Breast epithelium (tissue), 4 donors: ENCODE data around the gene KCNQ5. TPM values are rescaled to one million over a fixed set of nuclear protein-coding genes. Genes with fewer than 3 reads are reported as not detected.

ENCODE experiments used
- DNase-seq, 2 donors: peaks; one replicate each; pipeline ENCODE4 v3.0.0-alpha.2; 2019; ENCODE audit warnings: low spot score in 2 of 2
- H3K27ac ChIP-seq, 2 donors: fragments of 200-600 bp; sonication (generic) in 1 of 2; one replicate each; pipeline ENCODE4 v1.5.1; 2016 to 2019; ENCODE audit warnings: mild to moderate bottlenecking in 1 of 2
- H3K27me3 ChIP-seq, 2 donors: fragments of 200-600 bp; sonication (generic) in 1 of 2; one replicate each; pipeline versions ENCODE4 v1.5.1 to v1.6.0; 2017 to 2019; ENCODE audit warnings: control low read depth in 1 of 2, mild to moderate bottlenecking in 1 of 2
- H3K36me3 ChIP-seq: fragments of 200-600 bp; one replicate; pipeline ENCODE4 v1.5.1; 2019
- H3K4me1 ChIP-seq, 2 donors: fragments of 200-600 bp; sonication (generic); one replicate each; pipeline ENCODE4 v1.5.1; 2016 to 2019; ENCODE audit warnings: control low read depth in 1 of 2
- H3K4me3 ChIP-seq, 3 donors: fragments of 200-600 bp; sonication (generic); 1 replicate in 2 of 3; 2 replicates in 1 of 3; pipeline ENCODE4 v1.5.1; 2016 to 2019; ENCODE audit warnings: mild to moderate bottlenecking in 3 of 3, moderate library complexity in 2 of 3
- H3K9me3 ChIP-seq, 2 donors: fragments of 200-600 bp; sonication (generic) in 1 of 2; one replicate each; pipeline ENCODE4 v1.5.1; 2016 to 2019; ENCODE audit warnings: control low read depth in 1 of 2
- POLR2A ChIP-seq: fragments of 450-650 bp; IDR thresholded peaks from one replicate; pipeline ENCODE4 v1.6.1; 2016; ENCODE audit warnings: antibody characterized with exemption, mild to moderate bottlenecking, moderate library complexity
- POLR2AphosphoS5 ChIP-seq, 3 donors: sonication (generic); formaldehyde crosslinking; IDR thresholded peaks; one replicate each; pipeline ENCODE4 v1.6.1; 2017; ENCODE audit warnings: antibody characterized with exemption in 3 of 3
- intact Hi-C: fragments of 100-400 bp; cut with DNase I; formaldehyde crosslinking; loops from one replicate; pipeline ENCODE4 v1.15.1; 2023; ENCODE audit warnings: low total_unique reads
- total RNA-seq, 3 donors: library from RNA; depleted of rRNA; stranded (reverse); fragments of >200 nt; gene quantifications; one replicate each; pipeline ENCODE4 v1.1.0, GENCODE V29; 2016
- TF ChIP-seq, protein P1 (sequence below), 3 donors: fragments of 450-650 bp; IDR thresholded peaks; one replicate each; pipeline ENCODE4 v1.5.1; 2016 to 2017; ENCODE audit warnings: antibody characterized with exemption in 3 of 3, mild to moderate bottlenecking in 3 of 3, moderate library complexity in 3 of 3

The KCNQ5 gene
- total RNA-seq, 3 donors from 2014 or later = 0.16 to 1.0 (median 0.33) TPM

DNA sequence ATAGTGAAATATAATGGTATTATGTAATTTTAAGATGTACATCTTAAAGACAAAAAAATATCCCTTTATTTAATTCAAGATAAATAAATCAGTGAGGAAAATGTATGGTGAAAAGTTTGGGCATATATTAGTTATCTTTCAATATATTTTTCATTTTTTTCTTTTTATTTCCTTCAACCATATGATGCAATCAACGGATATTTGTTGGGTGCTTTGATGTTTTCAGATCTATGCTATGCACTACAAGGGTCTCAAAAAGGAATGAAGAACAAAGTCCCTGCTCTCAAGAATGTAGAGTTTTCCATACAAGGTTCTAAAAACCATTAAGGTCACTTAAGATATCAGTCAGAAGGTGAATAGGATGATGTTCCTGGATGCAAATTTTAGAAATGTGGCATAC lies 345.5 kb downstream of the KCNQ5 start:
- DNase-seq = no peak
- H3K4me3 ChIP-seq = no peak overlapping the region
- intact Hi-C loops = no loop called here
- no peak for TF ChIP-seq POLR2AphosphoS5 (IDR thresholded peaks at IDR 0.05)
- TF ChIP-seq, protein P1, sequence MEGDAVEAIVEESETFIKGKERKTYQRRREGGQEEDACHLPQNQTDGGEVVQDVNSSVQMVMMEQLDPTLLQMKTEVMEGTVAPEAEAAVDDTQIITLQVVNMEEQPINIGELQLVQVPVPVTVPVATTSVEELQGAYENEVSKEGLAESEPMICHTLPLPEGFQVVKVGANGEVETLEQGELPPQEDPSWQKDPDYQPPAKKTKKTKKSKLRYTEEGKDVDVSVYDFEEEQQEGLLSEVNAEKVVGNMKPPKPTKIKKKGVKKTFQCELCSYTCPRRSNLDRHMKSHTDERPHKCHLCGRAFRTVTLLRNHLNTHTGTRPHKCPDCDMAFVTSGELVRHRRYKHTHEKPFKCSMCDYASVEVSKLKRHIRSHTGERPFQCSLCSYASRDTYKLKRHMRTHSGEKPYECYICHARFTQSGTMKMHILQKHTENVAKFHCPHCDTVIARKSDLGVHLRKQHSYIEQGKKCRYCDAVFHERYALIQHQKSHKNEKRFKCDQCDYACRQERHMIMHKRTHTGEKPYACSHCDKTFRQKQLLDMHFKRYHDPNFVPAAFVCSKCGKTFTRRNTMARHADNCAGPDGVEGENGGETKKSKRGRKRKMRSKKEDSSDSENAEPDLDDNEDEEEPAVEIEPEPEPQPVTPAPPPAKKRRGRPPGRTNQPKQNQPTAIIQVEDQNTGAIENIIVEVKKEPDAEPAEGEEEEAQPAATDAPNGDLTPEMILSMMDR (IDR thresholded peaks at IDR 0.05) = no peak
- no peak for TF ChIP-seq POLR2A
- H3K36me3 ChIP-seq = no peaks in the 10 kb centered on the region
- H3K27me3 ChIP-seq = no peaks in the 10 kb centered on the region
- no peaks in the 10 kb centered on the region for H3K4me1 ChIP-seq
- H3K27ac ChIP-seq = no peak overlapping the region
- H3K9me3 ChIP-seq = no peaks in the 10 kb centered on the region

DNA sequence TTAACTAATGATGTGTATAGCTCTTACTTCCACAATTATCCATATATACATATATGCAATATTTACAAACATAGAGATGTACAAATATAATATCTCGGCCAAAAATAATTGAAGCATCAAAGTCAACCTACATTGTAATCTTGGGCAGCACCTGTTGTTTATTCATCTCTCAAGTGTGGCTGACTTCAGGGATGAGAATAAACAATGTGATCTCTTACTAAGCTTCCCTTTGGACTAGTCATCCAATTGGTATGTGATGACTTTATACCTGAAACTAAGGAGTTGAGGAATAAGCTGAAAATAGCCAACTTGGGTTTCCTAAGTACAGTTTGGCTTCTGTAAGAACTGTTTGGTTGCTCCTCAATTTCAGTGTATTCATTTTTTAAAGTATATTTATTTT lies 346.8 kb downstream of the KCNQ5 start:
- intact Hi-C loops = loop anchor here (1.0 kb wide), 1 partner anchor 16 kb away; no protein-coding TSS in a partner anchor
- Histone ChIP-seq H3K27me3 (no peaks in the 10 kb centered on the region), H3K4me3 (no peak overlapping the region), H3K9me3 (no peaks in the 10 kb centered on the region), H3K27ac (no peak overlapping the region), H3K36me3 (no peaks in the 10 kb centered on the region), H3K4me1 (no peaks in the 10 kb centered on the region)
- TF ChIP-seq, protein P1 (IDR thresholded peaks at IDR 0.05) = no peak
- no peak for TF ChIP-seq POLR2AphosphoS5 (IDR thresholded peaks at IDR 0.05)
- TF ChIP-seq POLR2A = no peak
- DNase-seq = no peak

DNA sequence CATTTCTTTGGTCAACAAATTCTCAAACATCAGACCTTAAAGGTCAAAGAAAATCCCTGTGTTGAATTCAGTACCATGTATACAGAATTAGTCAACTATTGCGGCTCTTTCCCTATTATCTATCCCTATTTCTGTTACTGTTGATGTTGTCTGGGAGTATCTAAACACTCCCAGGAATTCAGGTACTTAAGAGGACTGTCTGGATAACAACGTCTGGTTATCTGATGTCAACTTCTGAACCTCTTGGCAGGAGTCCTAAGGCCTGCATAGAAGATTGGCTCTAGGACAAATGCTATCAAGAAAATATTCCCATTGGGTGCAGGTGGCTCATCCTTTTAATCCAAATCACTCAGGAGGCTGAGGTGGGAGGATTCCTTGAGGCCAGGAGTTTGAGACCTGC lies 347.8 kb downstream of the KCNQ5 start:
- H3K27ac ChIP-seq = no peak overlapping the region
- H3K4me1 ChIP-seq = no peaks in the 10 kb centered on the region
- no peak overlapping the region for H3K4me3 ChIP-seq
- H3K36me3 ChIP-seq = no peaks in the 10 kb centered on the region
- no peak for DNase-seq
- H3K27me3 ChIP-seq = no peaks in the 10 kb centered on the region
- intact Hi-C loops = no loop called here
- H3K9me3 ChIP-seq = no peaks in the 10 kb centered on the region
- TF ChIP-seq, protein P1 (IDR thresholded peaks at IDR 0.05) = no peak
- TF ChIP-seq POLR2AphosphoS5 (IDR thresholded peaks at IDR 0.05) (no peak), POLR2A (no peak)

DNA sequence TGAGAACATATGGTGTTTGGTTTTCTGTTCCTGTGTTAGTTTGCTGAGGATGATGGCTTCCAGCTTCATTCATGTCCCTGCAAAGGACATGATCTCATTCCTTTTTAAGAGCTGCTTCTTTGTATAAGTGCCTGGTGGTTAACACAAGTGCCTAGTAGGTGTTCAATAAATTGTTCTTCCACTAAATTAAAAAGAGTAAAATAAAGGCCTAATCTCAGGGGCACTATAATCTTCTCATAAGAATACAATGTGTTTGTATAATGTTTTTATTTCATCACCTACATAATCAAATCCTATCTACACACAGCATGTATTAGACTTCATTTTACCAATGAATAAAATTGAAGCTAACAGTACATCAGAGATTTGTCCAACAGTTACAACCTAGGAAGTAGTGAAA lies 350.7 kb downstream of the KCNQ5 start:
- Histone ChIP-seq H3K27ac (no peak overlapping the region), H3K4me1 (no peaks in the 10 kb centered on the region), H3K4me3 (no peak overlapping the region), H3K27me3 (no peaks in the 10 kb centered on the region), H3K9me3 (no peaks in the 10 kb centered on the region), H3K36me3 (no peaks in the 10 kb centered on the region)
- TF ChIP-seq POLR2A (no peak), POLR2AphosphoS5 (IDR thresholded peaks at IDR 0.05) (no peak)
- TF ChIP-seq, protein P1 (IDR thresholded peaks at IDR 0.05) = no peak
- no peak for DNase-seq
- intact Hi-C loops = no loop called here

DNA sequence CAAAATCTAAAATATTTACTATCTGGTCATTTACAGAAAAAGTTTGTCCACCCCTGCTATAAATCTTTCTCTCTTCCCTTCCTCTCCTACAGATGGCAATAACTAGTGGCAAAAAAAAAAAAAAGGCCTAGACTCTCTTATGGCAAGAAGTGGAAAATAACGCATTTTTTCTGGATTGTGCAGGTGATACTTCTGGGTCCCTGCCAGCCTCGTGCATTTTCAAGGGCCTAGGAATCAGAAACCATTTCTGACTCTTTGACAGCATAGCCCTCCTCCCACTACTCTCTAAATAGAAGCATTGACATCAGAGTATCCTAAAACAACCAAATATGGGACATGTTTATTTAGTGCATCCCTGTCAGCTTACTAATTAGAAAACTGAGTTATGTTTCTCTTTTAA lies 352.4 kb downstream of the KCNQ5 start:
- H3K9me3 ChIP-seq = no peaks in the 10 kb centered on the region
- no peak overlapping the region for H3K4me3 ChIP-seq
- DNase-seq = no peak
- H3K36me3 ChIP-seq = no peaks in the 10 kb centered on the region
- intact Hi-C loops = no loop called here
- no peaks in the 10 kb centered on the region for H3K27me3 ChIP-seq
- TF ChIP-seq, protein P1 (IDR thresholded peaks at IDR 0.05) = no peak
- TF ChIP-seq POLR2AphosphoS5 (IDR thresholded peaks at IDR 0.05) (no peak), POLR2A (no peak)
- no peaks in the 10 kb centered on the region for H3K4me1 ChIP-seq
- no peak overlapping the region for H3K27ac ChIP-seq
